ENCODE measurements around the gene CCDC30.

CCDC30 gene

GRCh38 chr1:42430286-42431135 is 32.6 kb upstream of the CCDC30 start:
- TF ChIP-seq, protein P1, sequence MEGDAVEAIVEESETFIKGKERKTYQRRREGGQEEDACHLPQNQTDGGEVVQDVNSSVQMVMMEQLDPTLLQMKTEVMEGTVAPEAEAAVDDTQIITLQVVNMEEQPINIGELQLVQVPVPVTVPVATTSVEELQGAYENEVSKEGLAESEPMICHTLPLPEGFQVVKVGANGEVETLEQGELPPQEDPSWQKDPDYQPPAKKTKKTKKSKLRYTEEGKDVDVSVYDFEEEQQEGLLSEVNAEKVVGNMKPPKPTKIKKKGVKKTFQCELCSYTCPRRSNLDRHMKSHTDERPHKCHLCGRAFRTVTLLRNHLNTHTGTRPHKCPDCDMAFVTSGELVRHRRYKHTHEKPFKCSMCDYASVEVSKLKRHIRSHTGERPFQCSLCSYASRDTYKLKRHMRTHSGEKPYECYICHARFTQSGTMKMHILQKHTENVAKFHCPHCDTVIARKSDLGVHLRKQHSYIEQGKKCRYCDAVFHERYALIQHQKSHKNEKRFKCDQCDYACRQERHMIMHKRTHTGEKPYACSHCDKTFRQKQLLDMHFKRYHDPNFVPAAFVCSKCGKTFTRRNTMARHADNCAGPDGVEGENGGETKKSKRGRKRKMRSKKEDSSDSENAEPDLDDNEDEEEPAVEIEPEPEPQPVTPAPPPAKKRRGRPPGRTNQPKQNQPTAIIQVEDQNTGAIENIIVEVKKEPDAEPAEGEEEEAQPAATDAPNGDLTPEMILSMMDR (IDR thresholded peaks at IDR 0.05; ENCODE audit: control insufficient read depth, extremely low read depth, insufficient read depth) = no peak
- no peak overlapping the region for H3K4me3 ChIP-seq (ENCODE audit: low read depth, low read length)
- no peak for DNase-seq (ENCODE audit: low read depth)

DNA sequence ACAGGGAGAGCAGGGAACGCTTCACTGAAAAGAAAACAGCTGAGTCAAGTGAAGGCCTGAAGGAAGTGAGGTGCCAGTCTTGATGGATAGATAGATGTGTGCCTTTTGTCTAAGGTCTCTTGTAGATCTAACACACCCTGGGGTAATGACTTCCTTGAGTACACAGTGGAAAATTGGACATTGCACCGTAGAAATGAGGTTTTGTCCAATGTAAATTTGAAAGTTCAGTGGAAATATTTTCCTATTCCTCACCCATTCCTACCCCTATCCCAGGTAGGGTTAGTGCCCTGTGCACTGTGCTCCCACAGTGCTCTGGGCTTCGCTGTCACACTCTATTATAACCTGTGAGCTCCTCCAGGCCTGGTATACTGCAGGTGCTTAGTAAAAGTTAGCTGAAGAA is 31.6 kb upstream of the CCDC30 start:
- no peak for DNase-seq (ENCODE audit: low read depth)
- TF ChIP-seq, protein P1 (IDR thresholded peaks at IDR 0.05; ENCODE audit: control insufficient read depth, extremely low read depth, insufficient read depth) = no peak
- H3K4me3 ChIP-seq (ENCODE audit: low read depth, low read length) = no peak overlapping the region

- TF ChIP-seq, protein P1 (IDR thresholded peaks at IDR 0.05; ENCODE audit: control insufficient read depth, extremely low read depth, insufficient read depth) = no peak
- no peak for DNase-seq (ENCODE audit: low read depth)
- H3K4me3 ChIP-seq (ENCODE audit: low read depth, low read length) = no peak overlapping the region
Measured at GRCh38 chr1:42432714-42433113, 30.4 kb upstream of the CCDC30 start.

GRCh38 chr1:42433369-42433768 is 29.7 kb upstream of the CCDC30 start:
- TF ChIP-seq, protein P1 (IDR thresholded peaks at IDR 0.05; ENCODE audit: control insufficient read depth, extremely low read depth, insufficient read depth) = no peak
- no peak for DNase-seq (ENCODE audit: low read depth)
- H3K4me3 ChIP-seq (ENCODE audit: low read depth, low read length) = no peak overlapping the region

- TF ChIP-seq, protein P1 (IDR thresholded peaks at IDR 0.05; ENCODE audit: control insufficient read depth, extremely low read depth, insufficient read depth) = no peak
- no peak for DNase-seq (ENCODE audit: low read depth)
- H3K4me3 ChIP-seq (ENCODE audit: low read depth, low read length) = no peak overlapping the region
Measured at GRCh38 chr1:42434340-42434739, 28.7 kb upstream of the CCDC30 start.

DNA sequence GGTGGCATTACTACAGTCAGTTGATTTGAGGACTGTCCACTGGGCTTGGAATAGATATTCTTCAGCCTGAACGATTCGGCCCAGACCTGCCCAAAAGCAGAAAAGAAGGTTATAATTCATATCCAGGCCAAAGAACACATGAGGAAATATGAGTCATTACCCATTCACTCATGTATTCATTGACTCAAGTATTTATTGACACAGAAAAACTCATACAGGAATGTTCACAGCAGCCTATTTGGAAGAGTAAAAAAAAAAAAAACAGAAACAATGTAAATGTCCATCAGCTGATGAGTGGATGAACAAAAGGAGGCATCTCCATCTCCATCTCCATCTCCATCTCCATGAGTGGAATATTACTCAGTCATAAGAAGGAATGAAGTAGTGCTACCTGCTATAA is 23.1 kb upstream of the CCDC30 start:
- no peak for DNase-seq (ENCODE audit: low read depth)
- H3K4me3 ChIP-seq (ENCODE audit: low read depth, low read length) = no peak overlapping the region
- TF ChIP-seq, protein P1 (IDR thresholded peaks at IDR 0.05; ENCODE audit: control insufficient read depth, extremely low read depth, insufficient read depth) = no peak

DNA sequence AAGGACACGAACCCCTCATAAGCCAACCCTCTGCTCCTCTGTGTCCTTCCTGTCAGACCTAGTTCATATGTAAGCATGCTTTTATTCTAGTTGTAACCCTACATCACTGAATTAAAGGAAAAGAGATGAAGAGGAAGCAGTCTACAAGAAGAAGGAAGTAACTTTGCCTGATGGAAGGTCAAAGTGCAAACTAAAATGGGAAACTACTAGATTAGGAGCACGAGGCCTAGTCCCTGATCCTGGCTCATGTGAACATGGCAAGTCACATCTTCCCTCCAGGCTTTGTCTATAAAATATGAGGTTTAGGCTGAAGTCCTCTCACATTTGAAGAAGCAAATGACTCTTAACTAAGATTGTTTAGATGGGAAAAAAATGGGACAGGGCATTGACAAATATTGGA is 20.4 kb upstream of the CCDC30 start:
- TF ChIP-seq, protein P1 (IDR thresholded peaks at IDR 0.05; ENCODE audit: control insufficient read depth, extremely low read depth, insufficient read depth) = no peak

More for the DNA sequence above, 20.4 kb upstream of the CCDC30 start:
- no peak overlapping the region for H3K4me3 ChIP-seq (ENCODE audit: low read depth, low read length)
- DNase-seq (ENCODE audit: low read depth) = no peak
